K562 (cell line): ENCODE data around the gene UVRAG.

Source experiments
- CBX8 ChIP-seq: fragments of 200-600 bp; sonication (generic); IDR thresholded peaks from 2 replicates; pipeline ENCODE4 v1.6.1; 2012; ENCODE audit warnings: borderline replicate concordance, mixed run types, low read depth, mild to moderate bottlenecking, moderate library complexity, mixed read lengths, low read length, control low read depth, inconsistent platforms; ENCODE audit not compliant: poor library complexity, severe bottlenecking; ENCODE audit errors: extremely low read depth
- RFX5 ChIP-seq: IDR thresholded peaks from 2 replicates; pipeline ENCODE4 v1.6.1; 2011; ENCODE audit warnings: low read depth, mild to moderate bottlenecking, improper control_type of control experiment, low read length
- ZFP36 ChIP-seq: fragments of 150-350 bp; IDR thresholded peaks from 2 replicates; pipeline ENCODE4 v1.6.1; 2018; ENCODE audit warnings: low read length, low read depth; ENCODE audit not compliant: partially characterized antibody
- ZNF354B ChIP-seq: fragments of 250-450 bp; sonication (Bioruptor Pico); IDR thresholded peaks from 2 replicates; pipeline ENCODE4 v1.4.0; 2020
- TF ChIP-seq, protein P1 (sequence below), 2 experiments: fragments of 450-650 bp in 1 of 2; sonication (generic) in 1 of 2; formaldehyde crosslinking in 1 of 2; IDR thresholded peaks in 1 of 2; conservative IDR thresholded peaks in 1 of 2; 2 replicates each; pipeline versions ENCODE4 v1.6.1 to v1.8.1; 2016 to 2023; ENCODE audit warnings: mild to moderate bottlenecking in 2 of 2, moderate library complexity in 2 of 2, inconsistent platforms in 1 of 2, missing genetic modification reagents in 1 of 2
- TF ChIP-seq, protein P2 (sequence below), 3 experiments: IDR thresholded peaks in 2 of 3; conservative IDR thresholded peaks in 1 of 3; 2 replicates each; pipeline ENCODE4 v1.5.1; 2011 to 2012; ENCODE audit warnings: low read length in 3 of 3, mild to moderate bottlenecking in 3 of 3, control low read depth in 2 of 3, improper control_type of control experiment in 1 of 3, inconsistent platforms in 1 of 3, low read depth in 1 of 3, mixed read lengths in 1 of 3, moderate library complexity in 1 of 3; ENCODE audit not compliant: insufficient read depth in 2 of 3
- TF ChIP-seq, protein P3 (sequence below): sonication (generic); formaldehyde crosslinking; IDR thresholded peaks from 2 replicates; pipeline ENCODE4 v1.4.0; 2020; ENCODE audit warnings: mild to moderate bottlenecking, missing genetic modification reagents
- TF ChIP-seq, protein P4 (sequence below): fragments of 250-450 bp; sonication (Bioruptor Pico); IDR thresholded peaks from 2 replicates; pipeline ENCODE4 v1.8.0; 2021; ENCODE audit warnings: moderate library complexity, mild to moderate bottlenecking, inconsistent platforms

DNA sequence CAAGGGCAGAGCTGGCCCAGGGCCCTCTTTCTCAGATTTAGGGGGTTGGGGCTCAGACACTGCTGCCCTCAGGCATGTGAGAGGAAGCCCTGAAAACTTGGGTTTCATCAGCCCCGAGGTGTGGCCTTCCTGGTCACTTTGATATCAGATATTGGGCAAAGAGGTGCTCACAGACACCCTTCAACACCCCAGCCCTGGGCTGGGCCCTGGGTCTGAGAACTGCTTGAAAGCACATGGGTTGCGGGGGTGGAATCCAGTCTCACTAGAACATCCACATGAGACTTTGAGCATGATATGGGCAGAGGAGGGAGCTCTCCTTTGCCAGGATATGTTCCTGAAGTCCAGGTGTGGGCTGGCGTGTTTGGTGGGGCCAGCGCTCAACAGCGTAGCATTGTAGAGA lies 36.0 kb upstream of the UVRAG start:
- TF ChIP-seq CBX8 (no peak), ZFP36 (no peak), RFX5 (no peak), ZNF354B (CRISPR knock-in tag) (no peak)
- TF ChIP-seq, protein P1, sequence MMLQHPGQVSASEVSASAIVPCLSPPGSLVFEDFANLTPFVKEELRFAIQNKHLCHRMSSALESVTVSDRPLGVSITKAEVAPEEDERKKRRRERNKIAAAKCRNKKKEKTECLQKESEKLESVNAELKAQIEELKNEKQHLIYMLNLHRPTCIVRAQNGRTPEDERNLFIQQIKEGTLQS (IDR thresholded peaks at IDR 0.05), result no peak
- TF ChIP-seq, protein P1 (CRISPR knock-in tag; conservative IDR thresholded peaks at IDR 0.05), result no peak
- TF ChIP-seq, protein P2, sequence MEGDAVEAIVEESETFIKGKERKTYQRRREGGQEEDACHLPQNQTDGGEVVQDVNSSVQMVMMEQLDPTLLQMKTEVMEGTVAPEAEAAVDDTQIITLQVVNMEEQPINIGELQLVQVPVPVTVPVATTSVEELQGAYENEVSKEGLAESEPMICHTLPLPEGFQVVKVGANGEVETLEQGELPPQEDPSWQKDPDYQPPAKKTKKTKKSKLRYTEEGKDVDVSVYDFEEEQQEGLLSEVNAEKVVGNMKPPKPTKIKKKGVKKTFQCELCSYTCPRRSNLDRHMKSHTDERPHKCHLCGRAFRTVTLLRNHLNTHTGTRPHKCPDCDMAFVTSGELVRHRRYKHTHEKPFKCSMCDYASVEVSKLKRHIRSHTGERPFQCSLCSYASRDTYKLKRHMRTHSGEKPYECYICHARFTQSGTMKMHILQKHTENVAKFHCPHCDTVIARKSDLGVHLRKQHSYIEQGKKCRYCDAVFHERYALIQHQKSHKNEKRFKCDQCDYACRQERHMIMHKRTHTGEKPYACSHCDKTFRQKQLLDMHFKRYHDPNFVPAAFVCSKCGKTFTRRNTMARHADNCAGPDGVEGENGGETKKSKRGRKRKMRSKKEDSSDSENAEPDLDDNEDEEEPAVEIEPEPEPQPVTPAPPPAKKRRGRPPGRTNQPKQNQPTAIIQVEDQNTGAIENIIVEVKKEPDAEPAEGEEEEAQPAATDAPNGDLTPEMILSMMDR (IDR thresholded peaks at IDR 0.05 in 2 of 3, conservative IDR thresholded peaks at IDR 0.05 in 1 of 3; ENCODE audit: insufficient read depth in 2 of 3, low read depth in 1 of 3, low read length in 3 of 3), result no peak
- TF ChIP-seq, protein P3, sequence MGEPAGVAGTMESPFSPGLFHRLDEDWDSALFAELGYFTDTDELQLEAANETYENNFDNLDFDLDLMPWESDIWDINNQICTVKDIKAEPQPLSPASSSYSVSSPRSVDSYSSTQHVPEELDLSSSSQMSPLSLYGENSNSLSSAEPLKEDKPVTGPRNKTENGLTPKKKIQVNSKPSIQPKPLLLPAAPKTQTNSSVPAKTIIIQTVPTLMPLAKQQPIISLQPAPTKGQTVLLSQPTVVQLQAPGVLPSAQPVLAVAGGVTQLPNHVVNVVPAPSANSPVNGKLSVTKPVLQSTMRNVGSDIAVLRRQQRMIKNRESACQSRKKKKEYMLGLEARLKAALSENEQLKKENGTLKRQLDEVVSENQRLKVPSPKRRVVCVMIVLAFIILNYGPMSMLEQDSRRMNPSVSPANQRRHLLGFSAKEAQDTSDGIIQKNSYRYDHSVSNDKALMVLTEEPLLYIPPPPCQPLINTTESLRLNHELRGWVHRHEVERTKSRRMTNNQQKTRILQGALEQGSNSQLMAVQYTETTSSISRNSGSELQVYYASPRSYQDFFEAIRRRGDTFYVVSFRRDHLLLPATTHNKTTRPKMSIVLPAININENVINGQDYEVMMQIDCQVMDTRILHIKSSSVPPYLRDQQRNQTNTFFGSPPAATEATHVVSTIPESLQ (CRISPR knock-in tag), result no peak
- TF ChIP-seq, protein P4, sequence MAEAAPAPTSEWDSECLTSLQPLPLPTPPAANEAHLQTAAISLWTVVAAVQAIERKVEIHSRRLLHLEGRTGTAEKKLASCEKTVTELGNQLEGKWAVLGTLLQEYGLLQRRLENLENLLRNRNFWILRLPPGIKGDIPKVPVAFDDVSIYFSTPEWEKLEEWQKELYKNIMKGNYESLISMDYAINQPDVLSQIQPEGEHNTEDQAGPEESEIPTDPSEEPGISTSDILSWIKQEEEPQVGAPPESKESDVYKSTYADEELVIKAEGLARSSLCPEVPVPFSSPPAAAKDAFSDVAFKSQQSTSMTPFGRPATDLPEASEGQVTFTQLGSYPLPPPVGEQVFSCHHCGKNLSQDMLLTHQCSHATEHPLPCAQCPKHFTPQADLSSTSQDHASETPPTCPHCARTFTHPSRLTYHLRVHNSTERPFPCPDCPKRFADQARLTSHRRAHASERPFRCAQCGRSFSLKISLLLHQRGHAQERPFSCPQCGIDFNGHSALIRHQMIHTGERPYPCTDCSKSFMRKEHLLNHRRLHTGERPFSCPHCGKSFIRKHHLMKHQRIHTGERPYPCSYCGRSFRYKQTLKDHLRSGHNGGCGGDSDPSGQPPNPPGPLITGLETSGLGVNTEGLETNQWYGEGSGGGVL (CRISPR knock-in tag), result no peak
